ENCODE data around the gene KCNK1.

DNA sequence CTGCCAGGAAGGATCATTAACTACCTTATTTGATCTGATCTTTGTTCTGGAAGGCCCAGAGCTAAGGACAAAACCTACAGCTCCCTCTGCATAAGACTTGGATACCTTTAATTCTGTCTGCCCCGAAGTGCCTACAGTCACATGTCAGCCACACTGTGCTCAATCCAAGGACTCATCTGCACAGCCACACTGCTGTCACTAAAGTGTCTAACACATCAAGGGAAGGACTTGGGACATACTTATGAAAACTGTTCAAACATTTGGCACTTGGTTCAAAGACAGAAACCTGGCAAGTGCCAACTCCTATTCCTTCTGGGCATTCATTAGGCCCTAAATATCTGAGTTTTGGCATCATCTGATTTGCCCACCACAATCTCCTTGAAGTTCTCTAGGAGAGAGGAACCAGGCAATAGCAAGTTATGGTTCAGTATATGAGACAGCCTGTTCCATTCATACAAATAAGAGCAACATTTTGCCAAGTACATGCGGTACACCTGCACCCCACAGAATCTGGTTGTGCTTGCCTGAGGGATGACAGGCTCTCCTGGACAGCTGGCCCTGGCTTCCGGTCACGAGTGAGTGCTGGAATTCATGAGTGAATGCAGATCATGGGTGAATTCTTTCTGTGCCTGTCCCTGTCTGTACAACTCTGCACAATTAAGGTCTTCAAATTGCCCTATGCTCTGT, 105.9 kb downstream of the KCNK1 start:
- TF ChIP-seq CTCF (IDR thresholded peaks at IDR 0.05; ENCODE audit: borderline replicate concordance, extremely low read depth, low read length, poor library complexity, severe bottlenecking) (no peak), EZH2 (IDR thresholded peaks at IDR 0.05; ENCODE audit: borderline replicate concordance, low read depth, low read length, severe bottlenecking) (no peak)

Data from DND-41 (cell line).